ENCODE results near the gene KCNJ9. TPM values are rescaled to one million over a fixed set of nuclear protein-coding genes. Genes with fewer than 3 reads are reported as not detected.
A peak's percentile ranks its signal among the peaks of the same experiment; 100 is the strongest.

Gene KCNJ9
- total and polyA plus RNA-seq, 7 experiments from 2014 or later = 0.06 to 0.08 TPM; not detected in 5

DNA sequence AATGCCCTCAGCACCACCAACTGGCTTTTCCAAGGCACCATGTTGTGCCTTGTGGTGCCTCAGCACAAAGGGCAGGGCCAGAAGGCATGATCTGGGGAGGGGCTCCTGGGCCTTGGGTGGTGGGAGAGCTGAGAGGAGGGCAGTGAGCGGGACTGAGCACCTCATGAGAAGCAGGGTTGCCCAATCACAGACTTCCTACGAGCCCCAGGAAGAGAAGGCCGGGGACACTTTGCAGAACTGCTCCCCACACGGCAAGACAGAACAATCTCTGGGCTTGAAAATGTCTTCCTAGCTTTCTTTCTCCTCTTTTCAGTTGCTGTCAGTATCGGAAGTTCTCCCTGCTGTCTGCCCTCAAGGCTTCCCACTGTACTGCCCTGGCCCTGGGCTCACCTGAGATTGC lies 18.2 kb upstream of the KCNJ9 start:
- Histone ChIP-seq H3K4me3 (ENCODE audit: low read length) (no peak overlapping the region), H3K9me3 (ENCODE audit: control insufficient read depth in 2 of 3, low read length in 3 of 3) (no peaks in the 10 kb centered on the region), H3K27me3 (ENCODE audit: control insufficient read depth in 2 of 2, insufficient read depth in 2 of 2, low read length in 2 of 2) (no peaks in the 10 kb centered on the region), H3K27ac (ENCODE audit: low read depth, low read length) (no peak overlapping the region), H3K4me1 (ENCODE audit: control insufficient read depth in 2 of 2, insufficient read depth in 2 of 2, low read length in 2 of 2) (no peaks in the 10 kb centered on the region), H3K36me3 (ENCODE audit: control insufficient read depth in 2 of 3, insufficient read depth in 3 of 3, low read length in 3 of 3) (no peaks in the 10 kb centered on the region)
- no peaks in the 10 kb centered on the region for H3K9me3 Mint-ChIP-seq
- peaks cover 0 to 2% (median 0%) of the 10 kb centered on the region in 7 donors for H3K4me1 Mint-ChIP-seq
- ATAC-seq (peak; percentile 27), DNase-seq (no peak)
- H3K27me3 Mint-ChIP-seq = peaks cover 7 to 42% (median 14%) of the 10 kb centered on the region in 5 donors
- no peak overlapping the region for H3K4me3 Mint-ChIP-seq
- no peak overlapping the region for H3K27ac Mint-ChIP-seq
- intact Hi-C loops (cut with micrococcal nuclease) = no loop called here
- ChIA-PET CTCF (interaction anchor here (1.0 to 1.1 kb wide), 2 partner anchors 22 to 28 kb away, joined by 3 to 4 read pairs; no protein-coding TSS in a partner anchor), POLR2A (no interaction called here)
- H3K36me3 Mint-ChIP-seq = no peaks in the 10 kb centered on the region

DNA sequence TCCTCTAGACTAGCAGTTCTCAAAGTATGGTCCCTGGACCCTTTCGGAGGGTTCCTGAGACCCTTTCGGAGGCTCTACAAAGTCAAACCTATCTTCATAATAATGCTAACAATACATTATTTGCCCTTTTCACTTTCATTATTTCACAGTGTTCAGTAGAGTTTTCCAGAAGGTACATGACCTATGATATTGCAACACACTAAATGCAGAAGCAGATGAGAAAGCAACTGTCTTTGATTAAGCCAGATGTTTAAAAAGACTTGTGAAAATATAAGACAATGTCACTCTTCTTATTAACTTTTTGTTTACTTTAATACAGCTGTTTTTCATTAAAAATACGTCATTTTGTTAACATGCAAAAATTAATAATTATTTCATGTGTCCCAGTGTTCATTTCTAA lies 17.2 kb upstream of the KCNJ9 start:
- no peaks in the 10 kb centered on the region for H3K27me3 ChIP-seq (ENCODE audit: control insufficient read depth in 2 of 2, insufficient read depth in 2 of 2, low read length in 2 of 2)
- Mint-ChIP-seq H3K27ac (no peak overlapping the region), H3K9me3 (no peaks in the 10 kb centered on the region), H3K4me3 (no peak overlapping the region), H3K4me1 (no peaks in the 10 kb centered on the region), H3K36me3 (no peaks in the 10 kb centered on the region), H3K27me3 (peaks cover 0 to 44% (median 9%) of the 10 kb centered on the region in 5 donors)
- ATAC-seq (no peak), DNase-seq (no peak)
- H3K36me3 ChIP-seq (ENCODE audit: control insufficient read depth in 2 of 3, insufficient read depth in 3 of 3, low read length in 3 of 3) = no peaks in the 10 kb centered on the region
- H3K27ac ChIP-seq (ENCODE audit: low read depth, low read length) = no peak overlapping the region
- H3K4me1 ChIP-seq (ENCODE audit: control insufficient read depth in 2 of 2, insufficient read depth in 2 of 2, low read length in 2 of 2) = no peaks in the 10 kb centered on the region
- H3K4me3 ChIP-seq (ENCODE audit: low read length) = no peak overlapping the region
- H3K9me3 ChIP-seq (ENCODE audit: control insufficient read depth in 2 of 3, low read length in 3 of 3) = no peaks in the 10 kb centered on the region
- CTCF ChIA-PET = interaction anchor here (1.1 kb wide), 1 partner anchor 29 kb away, joined by 3 read pairs; no protein-coding TSS in a partner anchor
- intact Hi-C loops (cut with micrococcal nuclease) = no loop called here
- POLR2A ChIA-PET = no interaction called here

- CTCF ChIA-PET = no interaction called here
- Histone ChIP-seq H3K4me3 (ENCODE audit: low read length) (no peak overlapping the region), H3K4me1 (ENCODE audit: control insufficient read depth in 2 of 2, insufficient read depth in 2 of 2, low read length in 2 of 2) (no peaks in the 10 kb centered on the region), H3K27me3 (ENCODE audit: control insufficient read depth in 2 of 2, insufficient read depth in 2 of 2, low read length in 2 of 2) (peaks cover 0 to 3% of the 10 kb centered on the region in 2 donors), H3K36me3 (ENCODE audit: control insufficient read depth in 2 of 3, insufficient read depth in 3 of 3, low read length in 3 of 3) (no peaks in the 10 kb centered on the region), H3K9me3 (ENCODE audit: control insufficient read depth in 2 of 3, low read length in 3 of 3) (no peaks in the 10 kb centered on the region), H3K27ac (ENCODE audit: low read depth, low read length) (no peak overlapping the region)
- Mint-ChIP-seq H3K4me3 (no peak overlapping the region), H3K9me3 (no peaks in the 10 kb centered on the region), H3K27ac (no peak overlapping the region), H3K36me3 (no peaks in the 10 kb centered on the region), H3K27me3 (peaks cover 0 to 44% (median 5%) of the 10 kb centered on the region in 5 donors), H3K4me1 (peaks cover 0 to 3% (median 3%) of the 10 kb centered on the region in 7 donors)
- intact Hi-C loops (cut with micrococcal nuclease) = no loop called here
- no peak for ATAC-seq
- POLR2A ChIA-PET = no interaction called here
- no peak for DNase-seq
Measured at GRCh38 chr1:160064746-160065145, 16.6 kb upstream of the KCNJ9 start.

DNA sequence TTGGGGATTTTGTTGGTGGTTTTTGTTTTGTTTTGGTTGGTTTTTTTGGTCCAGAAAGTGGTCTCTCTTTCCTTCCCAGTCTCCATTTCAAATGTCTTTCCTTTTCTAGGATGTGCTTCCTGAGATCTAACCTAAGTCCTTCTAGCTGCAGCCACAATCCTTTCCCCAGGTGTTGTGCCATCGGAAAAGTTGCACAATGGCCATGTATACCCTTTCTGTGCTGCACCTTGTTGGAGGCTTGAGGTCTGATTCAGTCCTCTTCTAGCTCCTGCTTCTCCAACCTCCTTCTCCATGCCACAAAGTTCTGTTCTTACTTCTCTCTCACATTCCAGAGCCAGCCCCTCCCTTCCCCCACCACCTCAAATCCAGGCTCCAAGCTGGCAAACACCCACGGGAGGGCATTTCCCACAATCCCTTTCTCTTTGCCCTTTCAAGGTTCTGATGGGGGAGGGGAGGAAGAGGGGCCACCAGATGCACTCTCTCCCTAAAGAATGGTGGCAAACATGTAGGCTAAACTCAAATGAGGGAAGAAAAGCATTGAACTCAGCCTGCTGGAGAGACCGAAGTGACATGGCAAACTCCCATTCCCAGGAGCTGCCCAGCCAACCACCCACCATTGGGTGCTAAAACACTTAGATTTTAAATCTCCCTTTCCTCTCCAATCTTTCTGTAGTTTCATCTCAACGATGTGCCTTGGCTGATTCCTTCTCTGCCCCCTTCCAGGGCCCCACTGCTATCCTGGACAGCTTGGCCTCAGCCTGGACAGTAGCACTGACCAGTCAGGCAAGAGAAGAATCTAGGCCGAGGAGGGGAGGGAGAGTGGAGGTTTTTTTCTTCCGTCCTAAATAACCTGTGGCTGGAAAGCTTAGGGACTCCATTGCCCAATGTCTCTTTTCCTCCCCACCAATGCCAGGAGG lies 14.3 kb upstream of the KCNJ9 start:
- Histone ChIP-seq H3K4me3 (ENCODE audit: low read length) (no peak overlapping the region), H3K9me3 (ENCODE audit: control insufficient read depth in 2 of 3, low read length in 3 of 3) (no peaks in the 10 kb centered on the region), H3K27ac (ENCODE audit: low read depth, low read length) (no peak overlapping the region), H3K36me3 (ENCODE audit: control insufficient read depth in 2 of 3, insufficient read depth in 3 of 3, low read length in 3 of 3) (no peaks in the 10 kb centered on the region), H3K27me3 (ENCODE audit: control insufficient read depth in 2 of 2, insufficient read depth in 2 of 2, low read length in 2 of 2) (peaks cover 0 to 6% of the 10 kb centered on the region in 2 donors), H3K4me1 (ENCODE audit: control insufficient read depth in 2 of 2, insufficient read depth in 2 of 2, low read length in 2 of 2) (peaks cover 3 to 8% of the 10 kb centered on the region in 2 donors)
- ATAC-seq = no peak
- H3K9me3 Mint-ChIP-seq = no peaks in the 10 kb centered on the region
- peaks cover 9 to 57% (median 14%) of the 10 kb centered on the region in 5 donors for H3K27me3 Mint-ChIP-seq
- intact Hi-C loops (cut with micrococcal nuclease) = no loop called here
- peaks cover 9 to 25% (median 16%) of the 10 kb centered on the region in 7 donors for H3K4me1 Mint-ChIP-seq
- ChIA-PET POLR2A (no interaction called here), CTCF (interaction anchor here (0.6 to 1.9 kb wide), 2 partner anchors 15 to 18 kb away, joined by 3 to 6 read pairs; no protein-coding TSS in a partner anchor)
- peak overlapping the region in 1 of 9 donors; percentile 11 for H3K27ac Mint-ChIP-seq
- no peak overlapping the region for H3K4me3 Mint-ChIP-seq
- no peaks in the 10 kb centered on the region for H3K36me3 Mint-ChIP-seq
- no peak for DNase-seq

DNA sequence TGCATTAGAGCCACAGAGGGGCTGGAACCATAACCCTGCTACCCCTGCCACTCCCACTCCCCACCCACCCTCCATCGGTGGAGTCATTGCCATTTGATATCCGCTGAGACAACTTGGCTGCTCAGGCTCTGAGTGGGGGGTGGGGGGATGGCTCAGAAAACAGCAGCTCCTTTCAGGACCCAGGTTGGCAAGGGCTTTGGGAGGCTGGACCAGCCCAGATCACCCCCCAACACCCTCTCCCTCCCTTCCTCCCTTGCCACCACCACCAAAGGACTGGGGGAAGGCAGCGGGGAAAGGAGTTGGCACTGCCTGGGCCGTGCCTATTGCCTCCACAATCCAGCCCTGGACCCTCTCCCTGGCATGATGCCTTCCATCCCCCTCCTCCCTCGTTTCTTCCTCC lies 13.1 kb upstream of the KCNJ9 start:
- Mint-ChIP-seq H3K9me3 (no peaks in the 10 kb centered on the region), H3K27ac (no peak overlapping the region), H3K4me3 (peak overlapping the region in 2 of 10 donors; percentile 3 to 49), H3K27me3 (peaks cover 10 to 58% (median 20%) of the 10 kb centered on the region in 5 donors), H3K36me3 (no peaks in the 10 kb centered on the region), H3K4me1 (peaks cover 9 to 26% (median 16%) of the 10 kb centered on the region in 7 donors)
- intact Hi-C loops (cut with micrococcal nuclease) = no loop called here
- H3K36me3 ChIP-seq (ENCODE audit: control insufficient read depth in 2 of 3, insufficient read depth in 3 of 3, low read length in 3 of 3) = no peaks in the 10 kb centered on the region
- no peaks in the 10 kb centered on the region for H3K9me3 ChIP-seq (ENCODE audit: control insufficient read depth in 2 of 3, low read length in 3 of 3)
- CTCF ChIA-PET = interaction anchor here (0.6 to 1.9 kb wide), 4 partner anchors 11 to 17 kb away, joined by 3 to 7 read pairs (median 5); no protein-coding TSS in a partner anchor
- H3K27ac ChIP-seq (ENCODE audit: low read depth, low read length) = no peak overlapping the region
- peaks cover 3 to 8% of the 10 kb centered on the region in 2 donors for H3K4me1 ChIP-seq (ENCODE audit: control insufficient read depth in 2 of 2, insufficient read depth in 2 of 2, low read length in 2 of 2)
- peaks cover 0 to 6% of the 10 kb centered on the region in 2 donors for H3K27me3 ChIP-seq (ENCODE audit: control insufficient read depth in 2 of 2, insufficient read depth in 2 of 2, low read length in 2 of 2)
- ATAC-seq (no peak), DNase-seq (no peak)
- POLR2A ChIA-PET = no interaction called here
- H3K4me3 ChIP-seq (ENCODE audit: low read length) = no peak overlapping the region

DNA sequence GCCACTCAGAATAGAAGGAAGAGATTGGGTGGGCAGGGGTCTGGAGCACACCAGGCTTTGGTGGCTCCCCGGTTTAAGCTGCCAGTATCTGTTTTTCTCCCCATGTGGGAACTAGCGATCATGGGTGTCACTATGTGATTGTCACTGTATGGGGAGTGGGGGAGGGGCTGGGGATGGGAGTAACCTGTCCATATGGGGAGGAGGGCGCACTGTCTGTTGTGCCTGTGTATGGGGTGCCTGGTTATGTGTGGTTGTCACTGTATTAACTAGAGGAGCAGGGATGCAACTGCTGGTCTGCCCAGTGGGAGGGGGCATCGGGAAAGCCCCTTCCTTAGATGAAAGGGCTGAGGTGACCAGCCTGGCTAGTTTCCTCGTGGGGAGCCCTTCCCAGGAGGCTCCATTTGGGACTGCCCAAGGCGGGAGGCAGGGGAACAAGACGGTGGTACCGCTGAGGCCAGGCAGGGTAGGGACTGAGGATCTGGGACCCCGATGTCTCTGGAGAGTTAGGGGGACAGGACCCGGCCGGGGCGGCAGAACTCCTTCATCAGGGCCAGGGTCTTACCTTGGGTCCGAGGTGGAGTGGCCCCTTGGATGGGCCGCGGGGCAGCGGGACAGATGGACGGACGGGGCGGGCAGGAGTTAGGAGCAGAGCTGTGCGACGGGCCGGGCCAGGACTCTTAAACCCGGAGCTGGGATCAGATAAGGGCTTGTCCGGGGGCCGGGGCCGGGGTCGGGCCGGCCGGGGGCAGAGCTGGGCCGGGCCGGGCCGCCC lies 11.7 kb upstream of the KCNJ9 start, which contains the start of gene KCNJ10:
Gene KCNJ10, minus strand, starts transcription at position 701 of the 772 bp plus-strand sequence. CDS start 27,628 bp downstream, outside the sequence.
- POLR2A ChIA-PET = interaction anchor here (0.9 to 1.8 kb wide), 3 partner anchors 29 to 145 kb away, joined by 3 to 5 read pairs (median 4); partner anchors contain the start of gene IGSF8
- CTCF ChIA-PET = interaction anchor here (1.0 to 1.9 kb wide), 3 partner anchors 10 to 24 kb away, joined by 4 to 7 read pairs (median 4); no protein-coding TSS in a partner anchor
- no peak for DNase-seq
- peak within 1 kb of the TSS; percentile 85 for H3K4me3 ChIP-seq (ENCODE audit: low read length)
- H3K4me1 ChIP-seq (ENCODE audit: control insufficient read depth in 2 of 2, insufficient read depth in 2 of 2, low read length in 2 of 2) = peaks cover 3 to 8% of the 10 kb centered on the region in 2 donors
- peak within 1 kb of the TSS in 7 of 9 donors; percentile 18 to 78 (median 66) for H3K27ac Mint-ChIP-seq
- H3K36me3 Mint-ChIP-seq = no peaks in the 10 kb centered on the region
- H3K36me3 ChIP-seq (ENCODE audit: control insufficient read depth in 2 of 3, insufficient read depth in 3 of 3, low read length in 3 of 3) = no peaks in the 10 kb centered on the region
- no peak for ATAC-seq
- H3K9me3 ChIP-seq (ENCODE audit: control insufficient read depth in 2 of 3, low read length in 3 of 3) = no peaks in the 10 kb centered on the region
- peaks cover 0 to 6% of the 10 kb centered on the region in 2 donors for H3K27me3 ChIP-seq (ENCODE audit: control insufficient read depth in 2 of 2, insufficient read depth in 2 of 2, low read length in 2 of 2)
- H3K27ac ChIP-seq (ENCODE audit: low read depth, low read length) = peak within 1 kb of the TSS; percentile 51
- intact Hi-C loops (cut with micrococcal nuclease) = loop anchor here in 1 of 2 donors (1.0 kb wide), 3 partner anchors 15 to 38 kb away; partner anchors contain the start of genes IGSF8 and PIGM
- H3K9me3 Mint-ChIP-seq = no peaks in the 10 kb centered on the region
- H3K4me3 Mint-ChIP-seq = peak within 1 kb of the TSS; percentile 88 to 100 (median 92)
- peaks cover 9 to 26% (median 16%) of the 10 kb centered on the region in 7 donors for H3K4me1 Mint-ChIP-seq
- peaks cover 14 to 58% (median 29%) of the 10 kb centered on the region in 5 donors for H3K27me3 Mint-ChIP-seq

Measured in naive thymus-derived CD4-positive, alpha-beta T cell (primary cell).